H9 (cell line): Measurements from ENCODE around the gene EME1. TPM values are rescaled to one million over a fixed set of nuclear protein-coding genes. Genes with fewer than 3 reads are reported as not detected.

ENCODE experiments used
- DNase-seq: peaks from one replicate; pipeline ENCODE4 v3.0.0-alpha.2; 2017
- H2AFZ ChIP-seq: one replicate; pipeline ENCODE4 v1.6.1; 2013; ENCODE audit warnings: mild to moderate bottlenecking, low read length, control low read depth, moderate library complexity
- H2AK5ac ChIP-seq: 2 replicates; pipeline ENCODE4 v1.6.1; 2013; ENCODE audit warnings: low read length, control low read depth, mixed read lengths; ENCODE audit not compliant: insufficient read length
- H2BK120ac ChIP-seq: one replicate; pipeline ENCODE4 v1.6.1; 2013; ENCODE audit warnings: low read depth, mild to moderate bottlenecking, low read length, control low read depth, inconsistent platforms; ENCODE audit not compliant: poor library complexity, severe bottlenecking
- H2BK12ac ChIP-seq: 2 replicates; pipeline ENCODE4 v1.6.1; 2013; ENCODE audit warnings: low read length, control low read depth, mixed read lengths, low read depth; ENCODE audit not compliant: insufficient read length
- H2BK15ac ChIP-seq: 2 replicates; pipeline ENCODE4 v1.6.1; 2013; ENCODE audit warnings: low read depth, low read length, control low read depth
- H2BK20ac ChIP-seq: one replicate; pipeline ENCODE4 v1.6.1; 2013; ENCODE audit warnings: low read depth, mild to moderate bottlenecking, low read length, control low read depth, inconsistent platforms; ENCODE audit not compliant: poor library complexity, severe bottlenecking
- H2BK5ac ChIP-seq: 2 replicates; pipeline ENCODE4 v1.6.1; 2013; ENCODE audit warnings: low read length, control low read depth, mixed read lengths; ENCODE audit not compliant: insufficient read length
- H3K14ac ChIP-seq: 2 replicates; pipeline ENCODE4 v1.6.1; 2013; ENCODE audit warnings: low read length, control low read depth; ENCODE audit not compliant: insufficient read depth
- H3K18ac ChIP-seq: 2 replicates; pipeline ENCODE4 v1.6.1; 2013; ENCODE audit warnings: low read depth, mild to moderate bottlenecking, mixed read lengths, low read length, control low read depth; ENCODE audit not compliant: insufficient read length
- H3K23ac ChIP-seq: 2 replicates; pipeline ENCODE4 v1.6.1; 2013; ENCODE audit warnings: low read length, control low read depth, mixed read lengths, low read depth; ENCODE audit not compliant: insufficient read length
- H3K23me2 ChIP-seq: 2 replicates; pipeline ENCODE4 v1.6.1; 2013; ENCODE audit warnings: low read depth, mild to moderate bottlenecking, mixed read lengths, low read length, control low read depth; ENCODE audit not compliant: insufficient read length, poor library complexity, severe bottlenecking
- H3K27ac ChIP-seq: 2 replicates; pipeline ENCODE4 v1.5.1; 2013; ENCODE audit warnings: low read length, control low read depth, mixed read lengths, low read depth; ENCODE audit not compliant: insufficient read length
- H3K27me3 ChIP-seq: 2 replicates; pipeline ENCODE4 v1.6.1; 2013; ENCODE audit warnings: low read length, control low read depth, inconsistent platforms; ENCODE audit not compliant: insufficient read depth
- H3K4ac ChIP-seq: 2 replicates; pipeline ENCODE4 v1.6.1; 2013; ENCODE audit warnings: low read depth, mild to moderate bottlenecking, control low read depth, inconsistent platforms, low read length, moderate library complexity
- H3K4me1 ChIP-seq: 2 replicates; pipeline ENCODE4 v1.6.1; 2013; ENCODE audit warnings: low read length, control low read depth, inconsistent platforms; ENCODE audit not compliant: insufficient read depth
- H3K4me2 ChIP-seq: 2 replicates; pipeline ENCODE4 v1.6.1; 2013; ENCODE audit warnings: low read length, control low read depth, mixed read lengths; ENCODE audit not compliant: insufficient read length, insufficient read depth
- H3K56ac ChIP-seq: 2 replicates; pipeline ENCODE4 v1.6.1; 2013; ENCODE audit warnings: low read depth, mild to moderate bottlenecking, mixed read lengths, low read length, control low read depth; ENCODE audit not compliant: insufficient read length
- H3K79me1 ChIP-seq: 2 replicates; pipeline ENCODE4 v1.6.1; 2013; ENCODE audit warnings: low read depth, mild to moderate bottlenecking, moderate library complexity, low read length, control low read depth, inconsistent platforms; ENCODE audit not compliant: insufficient read depth, poor library complexity, severe bottlenecking
- H3K79me2 ChIP-seq: 2 replicates; pipeline ENCODE4 v1.6.1; 2013; ENCODE audit warnings: low read length, control low read depth, inconsistent platforms; ENCODE audit not compliant: insufficient read depth
- H3K9ac ChIP-seq: 2 replicates; pipeline ENCODE4 v1.6.1; 2013; ENCODE audit warnings: low read length, control low read depth, mixed read lengths; ENCODE audit not compliant: insufficient read length; ENCODE audit errors: extremely low read depth
- H3K9me3 ChIP-seq: one replicate; pipeline ENCODE4 v1.6.1; 2013; ENCODE audit warnings: low read depth, low read length, inconsistent platforms; ENCODE audit not compliant: control insufficient read depth
- H3T11ph ChIP-seq: one replicate; pipeline ENCODE4 v1.6.1; 2013; ENCODE audit warnings: mild to moderate bottlenecking, low read length, control low read depth, inconsistent platforms
- H4K20me1 ChIP-seq: one replicate; pipeline ENCODE4 v1.6.1; 2013; ENCODE audit not compliant: control insufficient read depth, insufficient read length, insufficient read depth
- H4K5ac ChIP-seq: 2 replicates; pipeline ENCODE4 v1.6.1; 2013; ENCODE audit warnings: low read depth, mild to moderate bottlenecking, mixed read lengths, low read length, control low read depth; ENCODE audit not compliant: insufficient read length
- H4K8ac ChIP-seq: replicated peaks from 2 replicates; pipeline ENCODE4 v1.6.1; 2013; ENCODE audit warnings: low read length, control low read depth, mixed read lengths, low read depth; ENCODE audit not compliant: insufficient read length
- H4K91ac ChIP-seq: 2 replicates; pipeline ENCODE4 v1.6.1; 2013; ENCODE audit warnings: low read depth, mild to moderate bottlenecking, moderate library complexity, mixed read lengths, low read length, control low read depth; ENCODE audit not compliant: insufficient read length
- H3K27ac Mint-ChIP-seq, 3 experiments: 2 replicates in 2 of 3; 3 replicates in 1 of 3; pipeline ENCODE4 v1.8.0; 2020 to 2021; ENCODE audit warnings: mixed read lengths in 3 of 3, mild to moderate bottlenecking in 1 of 3, moderate library complexity in 1 of 3
- H3K27me3 Mint-ChIP-seq: 2 replicates; pipeline ENCODE4 v1.8.0; 2021; ENCODE audit warnings: low read depth, mild to moderate bottlenecking, moderate library complexity, mixed read lengths
- H3K36me3 Mint-ChIP-seq, 3 experiments: 2 replicates in 2 of 3; 3 replicates in 1 of 3; pipeline ENCODE4 v1.8.0; 2020 to 2021; ENCODE audit warnings: low read depth in 3 of 3, mixed read lengths in 3 of 3; ENCODE audit not compliant: insufficient read depth in 1 of 3
- H3K4me1 Mint-ChIP-seq, 2 experiments: 2 replicates each; pipeline ENCODE4 v1.8.0; 2020; ENCODE audit warnings: mixed read lengths in 2 of 2
- H3K4me3 Mint-ChIP-seq, 2 experiments: 2 replicates in 1 of 2; 3 replicates in 1 of 2; pipeline ENCODE4 v1.8.0; 2020 to 2021; ENCODE audit warnings: mild to moderate bottlenecking in 2 of 2, mixed read lengths in 2 of 2, moderate library complexity in 1 of 2
- H3K9me3 Mint-ChIP-seq, 2 experiments: 2 replicates in 1 of 2; 3 replicates in 1 of 2; pipeline ENCODE4 v1.8.0; 2020; ENCODE audit warnings: mild to moderate bottlenecking in 2 of 2, mixed read lengths in 2 of 2, moderate library complexity in 1 of 2
- CTCF ChIP-seq: fragments of 200-600 bp; sonication (generic); conservative IDR thresholded peaks from 3 replicates; pipeline ENCODE4 v1.8.0; 2021; ENCODE audit warnings: antibody characterized with exemption, mild to moderate bottlenecking
- WGBS: extraction: QIAGEN DNeasy Blood & Tissue Kit; methylation state at CpG from one replicate; pipeline ENCODE4 v1.1.7; 2013; ENCODE audit warnings: missing lambda C conversion rate, low lambda C conversion rate, mixed read lengths; ENCODE audit not compliant: insufficient read length; ENCODE audit errors: extremely low coverage; 5-methylcytosine and 5-hydroxymethylcytosine counted together
- total RNA-seq: library from RNA; stranded (reverse); gene quantifications from 2 replicates; pipeline ENCODE4 v1.2.1, GENCODE V29; 2021

Gene EME1
- total RNA-seq, 1 experiment from 2014 or later = 15.1 TPM

GRCh38 chr17:50421308-50422051 lies 48.5 kb downstream of the EME1 start:
- no peak overlapping the region for H3K4me3 Mint-ChIP-seq
- Histone ChIP-seq H4K8ac (no peak overlapping the region), H3T11ph (no peak overlapping the region), H2AFZ (no peak overlapping the region), H4K20me1 (no peaks in the 10 kb centered on the region), H2BK120ac (no peak overlapping the region), H4K91ac (no peak overlapping the region), H3K23ac (no peak overlapping the region), H3K9ac (no peak overlapping the region), H3K4me2 (no peak overlapping the region), H2BK15ac (no peak overlapping the region), H3K27ac (no peak overlapping the region), H3K27me3 (no peaks in the 10 kb centered on the region; the same call in 1 of the 2 replicates), H3K79me1 (no peaks in the 10 kb centered on the region), H3K4me1 (no peaks in the 10 kb centered on the region), H3K4ac (no peak overlapping the region), H2BK20ac (no peak overlapping the region), H2AK5ac (no peak overlapping the region), H3K56ac (no peak overlapping the region), H3K79me2 (no peaks in the 10 kb centered on the region), H2BK5ac (no peak overlapping the region), H3K18ac (no peak overlapping the region), H2BK12ac (no peak overlapping the region), H3K9me3 (no peaks in the 10 kb centered on the region), H3K23me2 (peaks cover 8% of the 10 kb centered on the region), H3K14ac (no peak overlapping the region), H4K5ac (no peak overlapping the region)
- peaks cover 2 to 13% (median 4%) of the 10 kb centered on the region in 3 experiments for H3K36me3 Mint-ChIP-seq
- no peak for DNase-seq
- no CpG with 5 or more reads among the region's 3 CpGs for WGBS
- H3K27me3 Mint-ChIP-seq = peaks cover 26% of the 10 kb centered on the region
- TF ChIP-seq CTCF = no peak
- H3K4me1 Mint-ChIP-seq = peaks cover 7 to 8% of the 10 kb centered on the region in 2 experiments
- H3K9me3 Mint-ChIP-seq = peaks cover 16 to 18% of the 10 kb centered on the region in 2 experiments
- no peak overlapping the region for H3K27ac Mint-ChIP-seq
